Mesenchymal stem cell (in vitro differentiated cells and primary cell): ENCODE data around the gene SPRING1.

Source experiments
- DNase-seq: peaks from one replicate; pipeline ENCODE4 v3.0.0-alpha.2; 2013
- H2AFZ ChIP-seq: one replicate; pipeline ENCODE4 v1.6.1; 2013; ENCODE audit warnings: low read depth, mild to moderate bottlenecking, control low read depth, inconsistent platforms, low read length, moderate library complexity
- H2AK5ac ChIP-seq: 2 replicates; pipeline ENCODE4 v1.6.1; 2013; ENCODE audit warnings: low read length, moderate library complexity, mild to moderate bottlenecking, inconsistent platforms; ENCODE audit not compliant: severe bottlenecking
- H2BK120ac ChIP-seq: one replicate; pipeline ENCODE4 v1.6.1; 2013; ENCODE audit warnings: low read depth, mild to moderate bottlenecking, inconsistent platforms, low read length, moderate library complexity
- H2BK12ac ChIP-seq, 2 experiments: one replicate each; pipeline ENCODE4 v1.6.1; 2013; ENCODE audit warnings: inconsistent platforms in 2 of 2, low read length in 2 of 2, mild to moderate bottlenecking in 2 of 2, moderate library complexity in 2 of 2, control low read depth in 1 of 2
- H2BK15ac ChIP-seq: one replicate; pipeline ENCODE4 v1.6.1; 2013; ENCODE audit warnings: mild to moderate bottlenecking, low read depth, inconsistent platforms; ENCODE audit not compliant: poor library complexity, severe bottlenecking
- H2BK5ac ChIP-seq: 2 replicates; pipeline ENCODE4 v1.6.1; 2013; ENCODE audit warnings: low read depth, mild to moderate bottlenecking, low read length, control low read depth, inconsistent platforms; ENCODE audit not compliant: poor library complexity, severe bottlenecking
- H3K14ac ChIP-seq, 2 experiments: one replicate each; pipeline ENCODE4 v1.6.1; 2013; ENCODE audit warnings: inconsistent platforms in 2 of 2, low read length in 2 of 2, control low read depth in 1 of 2, mild to moderate bottlenecking in 1 of 2, moderate library complexity in 1 of 2
- H3K18ac ChIP-seq, 2 experiments: one replicate each; pipeline ENCODE4 v1.6.1; 2013; ENCODE audit warnings: inconsistent platforms in 2 of 2, low read length in 2 of 2, control low read depth in 1 of 2, low read depth in 1 of 2, mild to moderate bottlenecking in 1 of 2
- H3K23ac ChIP-seq, 2 experiments: one replicate each; pipeline ENCODE4 v1.6.1; 2013; ENCODE audit warnings: inconsistent platforms in 2 of 2, low read length in 2 of 2, mild to moderate bottlenecking in 2 of 2, moderate library complexity in 2 of 2, control low read depth in 1 of 2
- H3K27ac ChIP-seq: 2 replicates; pipeline ENCODE4 v1.5.1; 2013; ENCODE audit warnings: mild to moderate bottlenecking, moderate library complexity, low read length, control low read depth, inconsistent platforms; ENCODE audit not compliant: poor library complexity, severe bottlenecking
- H3K27me3 ChIP-seq, 2 experiments: 2 replicates each; pipeline versions ENCODE4 v1.6.1 to v1.7.0; 2013; ENCODE audit warnings: low read length in 2 of 2, mild to moderate bottlenecking in 2 of 2, moderate library complexity in 2 of 2, control low read depth in 1 of 2, inconsistent platforms in 1 of 2; ENCODE audit not compliant: control insufficient read depth in 1 of 2, insufficient read depth in 1 of 2
- H3K36me3 ChIP-seq, 2 experiments: 2 replicates each; pipeline versions ENCODE4 v1.6.1 to v1.7.0; 2013; ENCODE audit warnings: low read length in 2 of 2, control low read depth in 1 of 2, inconsistent platforms in 1 of 2, low read depth in 1 of 2, mild to moderate bottlenecking in 1 of 2; ENCODE audit not compliant: insufficient read depth in 2 of 2, control insufficient read depth in 1 of 2
- H3K4ac ChIP-seq, 2 experiments: one replicate each; pipeline ENCODE4 v1.6.1; 2013; ENCODE audit warnings: inconsistent platforms in 2 of 2, low read length in 2 of 2, mild to moderate bottlenecking in 2 of 2, moderate library complexity in 2 of 2, control low read depth in 1 of 2, low read depth in 1 of 2
- H3K4me1 ChIP-seq: 2 replicates; pipeline ENCODE4 v1.6.1; 2013; ENCODE audit warnings: low read depth, low read length, control low read depth; ENCODE audit not compliant: control insufficient read depth, insufficient read depth
- H3K4me2 ChIP-seq: 2 replicates; pipeline ENCODE4 v1.6.1; 2013; ENCODE audit warnings: low read length, mild to moderate bottlenecking, inconsistent platforms; ENCODE audit not compliant: poor library complexity, severe bottlenecking
- H3K4me3 ChIP-seq, 2 experiments: 2 replicates each; pipeline versions ENCODE4 v1.5.1 to v1.7.0; 2013; ENCODE audit warnings: low read length in 2 of 2, mild to moderate bottlenecking in 2 of 2, control low read depth in 1 of 2, low read depth in 1 of 2; ENCODE audit not compliant: insufficient read depth in 1 of 2
- H3K79me1 ChIP-seq: replicated peaks from 2 replicates; pipeline ENCODE4 v1.6.1; 2013; ENCODE audit warnings: mild to moderate bottlenecking, control low read depth, low read length, inconsistent platforms; ENCODE audit not compliant: poor library complexity, severe bottlenecking
- H3K9ac ChIP-seq: 2 replicates; pipeline ENCODE4 v1.7.0; 2013; ENCODE audit warnings: mild to moderate bottlenecking, low read length, moderate library complexity
- H3K9me3 ChIP-seq: 2 replicates; pipeline ENCODE4 v1.7.0; 2013; ENCODE audit warnings: mild to moderate bottlenecking, low read length; ENCODE audit not compliant: control insufficient read depth
- H4K8ac ChIP-seq: one replicate; pipeline ENCODE4 v1.6.1; 2013; ENCODE audit warnings: inconsistent platforms, mild to moderate bottlenecking, low read length, moderate library complexity
- H4K91ac ChIP-seq: one replicate; pipeline ENCODE4 v1.6.1; 2013; ENCODE audit warnings: mild to moderate bottlenecking, low read length, inconsistent platforms
- WGBS: methylation state at CpG from one replicate; pipeline ENCODE4 v1.1.7; 2013; ENCODE audit warnings: mixed read lengths; 5-methylcytosine and 5-hydroxymethylcytosine counted together

The SPRING1 gene

DNA sequence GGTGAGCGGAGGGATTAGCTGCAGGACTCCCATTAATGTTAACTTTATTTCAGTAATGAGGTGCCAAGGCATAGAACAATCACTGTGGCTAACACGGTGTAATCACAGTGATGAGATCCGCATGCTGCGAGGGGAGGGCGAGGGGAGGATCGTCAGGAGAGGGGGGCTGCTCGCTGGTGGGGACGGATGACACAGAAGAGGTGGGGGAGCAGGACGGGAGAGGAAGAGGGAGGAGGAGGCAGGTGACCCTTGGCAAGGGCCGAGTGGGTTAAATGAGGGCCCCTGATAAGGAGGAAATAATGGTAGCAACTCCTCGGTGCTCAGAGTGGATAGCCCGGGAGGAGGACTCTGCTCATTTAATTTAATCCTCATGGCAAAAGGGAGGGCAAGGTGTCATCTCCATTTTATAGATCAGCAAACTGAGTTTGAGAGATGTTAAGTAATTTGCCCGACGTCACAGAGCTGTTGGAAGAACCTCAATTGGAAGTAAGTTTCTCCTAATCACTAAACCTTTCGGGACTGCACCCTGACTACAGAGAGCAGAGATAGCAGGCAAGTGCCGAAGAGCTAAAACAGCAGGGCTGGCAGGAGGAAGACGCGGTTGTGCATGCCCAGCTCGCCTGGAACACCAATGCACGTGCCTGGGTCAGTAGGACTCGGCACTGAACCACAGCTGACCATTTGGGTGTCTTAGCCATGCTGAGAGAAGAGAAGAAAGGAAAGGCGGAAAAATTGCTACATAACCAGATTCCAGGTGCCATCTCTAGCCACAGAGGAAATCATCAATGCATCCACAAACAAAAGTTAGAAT lies 43.0 kb downstream of the SPRING1 start:
- Histone ChIP-seq H2BK5ac (no peak overlapping the region), H3K23ac (no peak overlapping the region), H3K4me1 (peaks cover 4% of the 10 kb centered on the region), H4K8ac (no peak overlapping the region), H3K4me3 (no peak overlapping the region), H3K79me1 (no peaks in the 10 kb centered on the region), H2BK15ac (no peak overlapping the region), H2AK5ac (no peak overlapping the region), H3K4me2 (no peak overlapping the region), H3K4ac (no peak overlapping the region), H3K27me3 (peaks cover 39 to 55% of the 10 kb centered on the region in 2 experiments), H2AFZ (no peak overlapping the region), H2BK120ac (no peak overlapping the region), H4K91ac (no peak overlapping the region), H3K9ac (no peak overlapping the region), H3K27ac (no peak overlapping the region), H3K18ac (no peak overlapping the region), H2BK12ac (no peak overlapping the region), H3K14ac (no peak overlapping the region), H3K36me3 (no peaks in the 10 kb centered on the region), H3K9me3 (no peaks in the 10 kb centered on the region)
- WGBS = 90% methylated on average over 22 of the region's 22 CpGs
- no peak for DNase-seq

DNA sequence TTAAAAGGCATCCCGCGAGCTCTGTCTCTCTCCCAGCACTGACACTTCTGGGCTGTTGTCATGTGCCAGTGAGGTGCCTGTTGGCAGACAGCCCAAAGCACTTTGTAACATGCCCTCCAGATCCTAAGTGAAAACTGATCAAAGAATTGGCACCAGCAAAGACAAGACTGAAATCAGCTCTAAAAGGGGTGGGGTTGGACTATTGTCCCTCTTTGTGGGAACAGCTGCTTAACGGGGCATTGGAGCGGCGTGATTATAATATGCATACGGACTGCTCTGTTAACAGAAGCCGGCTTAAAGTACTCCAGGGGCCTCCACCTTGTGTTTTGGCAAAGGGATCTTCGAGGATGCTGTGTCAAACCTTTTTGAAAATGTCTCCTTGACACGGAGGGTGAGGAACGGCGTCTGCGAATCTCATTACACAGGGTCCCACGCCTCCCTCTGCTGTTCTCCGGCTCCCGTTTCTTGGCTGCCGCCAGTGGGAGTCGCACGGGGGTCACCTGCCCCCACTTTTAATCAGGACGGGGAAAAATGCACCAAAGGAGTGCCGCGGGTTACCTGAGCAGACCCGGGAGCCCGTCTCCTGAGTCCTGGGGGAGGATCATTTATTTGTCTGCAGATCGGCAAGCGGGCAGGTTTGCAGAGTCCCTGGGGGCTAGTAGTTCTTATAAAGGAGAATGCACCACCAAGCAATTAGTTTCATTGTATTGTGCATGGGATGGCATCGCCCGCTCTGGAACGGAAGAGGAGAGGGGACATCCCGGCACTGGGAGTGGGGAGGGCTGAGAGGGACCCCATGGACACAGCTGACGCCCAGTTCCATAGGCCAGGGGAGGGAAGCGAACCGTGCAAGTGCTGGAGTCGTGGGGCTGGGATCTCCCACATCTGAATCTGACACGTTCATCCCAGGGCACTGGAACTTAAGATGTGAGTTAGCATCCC lies 44.3 kb downstream of the SPRING1 start:
- H3K18ac ChIP-seq = no peak overlapping the region
- H3K4me3 ChIP-seq = peak overlapping the region in 1 of 2 experiments; percentile 54
- 38% methylated on average over 34 of the region's 34 CpGs for WGBS
- H3K4me1 ChIP-seq = peaks cover 4% of the 10 kb centered on the region
- no peaks in the 10 kb centered on the region for H3K9me3 ChIP-seq
- no peak overlapping the region for H2AFZ ChIP-seq
- no peak overlapping the region for H2AK5ac ChIP-seq
- no peak overlapping the region for H4K91ac ChIP-seq
- no peak overlapping the region for H2BK12ac ChIP-seq
- peak overlapping the region; percentile 21 for H3K4me2 ChIP-seq
- H2BK5ac ChIP-seq = no peak overlapping the region
- no peaks in the 10 kb centered on the region for H3K36me3 ChIP-seq
- DNase-seq = no peak
- H3K27me3 ChIP-seq = peaks cover 44 to 56% of the 10 kb centered on the region in 2 experiments
- H3K27ac ChIP-seq = no peak overlapping the region
- H3K79me1 ChIP-seq = no peaks in the 10 kb centered on the region
- H3K23ac ChIP-seq = no peak overlapping the region
- H4K8ac ChIP-seq = no peak overlapping the region
- no peak overlapping the region for H2BK120ac ChIP-seq
- no peak overlapping the region for H2BK15ac ChIP-seq
- H3K14ac ChIP-seq = no peak overlapping the region
- no peak overlapping the region for H3K4ac ChIP-seq
- H3K9ac ChIP-seq = peak overlapping the region; percentile 43

DNA sequence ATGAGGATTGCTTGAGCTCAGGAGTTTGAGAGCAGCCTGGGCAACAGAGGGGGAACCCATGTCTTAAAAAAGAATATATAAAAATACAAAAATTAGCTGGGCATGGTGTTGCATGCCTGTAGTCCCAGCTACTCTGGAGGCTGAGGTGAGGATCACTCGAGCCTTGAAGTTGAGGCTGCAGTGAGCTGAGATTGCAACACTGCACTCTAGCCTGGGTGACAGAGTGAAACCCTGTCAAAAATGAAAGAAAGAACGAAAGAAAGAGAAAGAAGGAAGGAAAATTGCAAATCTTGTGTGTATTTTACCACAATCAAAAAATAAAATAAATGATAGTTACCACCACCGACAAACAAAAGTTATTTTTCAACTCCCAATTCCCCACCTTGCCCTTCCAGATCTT lies 45.3 kb downstream of the SPRING1 start:
- Histone ChIP-seq H2BK120ac (no peak overlapping the region), H3K4me1 (peaks cover 4% of the 10 kb centered on the region), H3K27ac (no peak overlapping the region), H2BK12ac (no peak overlapping the region), H2AFZ (no peak overlapping the region), H3K27me3 (peaks cover 44 to 56% of the 10 kb centered on the region in 2 experiments), H3K14ac (no peak overlapping the region), H2AK5ac (no peak overlapping the region), H4K91ac (no peak overlapping the region), H3K23ac (no peak overlapping the region), H3K4me2 (no peak overlapping the region), H3K9ac (no peak overlapping the region), H3K4me3 (no peak overlapping the region), H3K9me3 (no peaks in the 10 kb centered on the region), H4K8ac (no peak overlapping the region), H3K18ac (no peak overlapping the region), H2BK15ac (no peak overlapping the region), H3K4ac (no peak overlapping the region), H3K79me1 (no peaks in the 10 kb centered on the region), H2BK5ac (no peak overlapping the region), H3K36me3 (no peaks in the 10 kb centered on the region)
- no peak for DNase-seq
- WGBS = 88% methylated on average over 1 of the region's 3 CpGs

DNA sequence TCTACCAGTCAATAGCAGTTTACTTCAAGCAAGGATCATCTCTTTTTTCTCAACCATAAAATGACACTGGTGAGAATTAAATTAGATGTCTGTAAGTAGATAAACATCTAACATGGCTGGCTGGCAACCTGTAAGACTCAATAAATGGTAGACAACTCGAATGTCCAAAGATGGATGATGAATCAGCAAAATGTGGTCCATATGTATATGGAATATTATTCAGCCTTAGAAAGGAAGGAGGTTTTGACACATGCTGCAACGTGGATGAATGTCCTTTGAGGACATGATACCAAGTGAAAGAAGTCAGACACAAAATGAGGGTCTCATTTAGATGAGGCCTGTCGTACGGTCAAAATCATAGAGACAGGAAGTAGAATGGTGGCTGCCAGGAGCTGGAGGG lies 46.2 kb downstream of the SPRING1 start:
- no peak for DNase-seq
- H3K14ac ChIP-seq = no peak overlapping the region
- H3K4ac ChIP-seq = no peak overlapping the region
- H3K18ac ChIP-seq = no peak overlapping the region
- H3K4me1 ChIP-seq = peaks cover 4% of the 10 kb centered on the region
- H3K27me3 ChIP-seq = peaks cover 44 to 51% of the 10 kb centered on the region in 2 experiments
- 82% methylated on average over 4 of the region's 4 CpGs for WGBS
- no peak overlapping the region for H2AFZ ChIP-seq
- H2AK5ac ChIP-seq = no peak overlapping the region
- no peak overlapping the region for H2BK15ac ChIP-seq
- no peak overlapping the region for H3K27ac ChIP-seq
- no peak overlapping the region for H2BK120ac ChIP-seq
- H2BK5ac ChIP-seq = no peak overlapping the region
- no peak overlapping the region for H3K23ac ChIP-seq
- H3K4me3 ChIP-seq = no peak overlapping the region
- no peak overlapping the region for H4K91ac ChIP-seq
- H3K9me3 ChIP-seq = no peaks in the 10 kb centered on the region
- no peak overlapping the region for H2BK12ac ChIP-seq
- no peak overlapping the region for H3K9ac ChIP-seq
- H3K79me1 ChIP-seq = no peaks in the 10 kb centered on the region
- H4K8ac ChIP-seq = no peak overlapping the region
- H3K36me3 ChIP-seq = no peaks in the 10 kb centered on the region
- H3K4me2 ChIP-seq = no peak overlapping the region
